ENCODE results near the gene GCLC.

GCLC gene

GRCh38 chr6:53587291-53587690 lies 42.4 kb upstream of the GCLC start:
- no peaks in the 10 kb centered on the region for H3K36me3 ChIP-seq
- no peaks in the 10 kb centered on the region for H3K9me3 ChIP-seq
- DNase-seq: no peak
- no peak for TF ChIP-seq CTCF (IDR thresholded peaks at IDR 0.05; ENCODE audit: low read depth, low read length)
- H3K27me3 ChIP-seq: no peaks in the 10 kb centered on the region
- H3K4me3 ChIP-seq (ENCODE audit: low read depth, low read length): no peak overlapping the region
- no peaks in the 10 kb centered on the region for H3K4me1 ChIP-seq

- TF ChIP-seq CTCF (IDR thresholded peaks at IDR 0.05; ENCODE audit: low read depth, low read length): no peak
- Histone ChIP-seq H3K36me3 (no peaks in the 10 kb centered on the region), H3K4me1 (no peaks in the 10 kb centered on the region), H3K27me3 (no peaks in the 10 kb centered on the region), H3K4me3 (ENCODE audit: low read depth, low read length) (no peak overlapping the region), H3K9me3 (no peaks in the 10 kb centered on the region)
- no peak for DNase-seq
Measured at GRCh38 chr6:53585208-53585900, 40.5 kb upstream of the GCLC start.

GRCh38 chr6:53584726-53585125 lies 39.8 kb upstream of the GCLC start:
- Histone ChIP-seq H3K27me3 (no peaks in the 10 kb centered on the region), H3K4me3 (ENCODE audit: low read depth, low read length) (no peak overlapping the region), H3K36me3 (no peaks in the 10 kb centered on the region), H3K4me1 (no peaks in the 10 kb centered on the region), H3K9me3 (no peaks in the 10 kb centered on the region)
- no peak for TF ChIP-seq CTCF (IDR thresholded peaks at IDR 0.05; ENCODE audit: low read depth, low read length)
- DNase-seq: no peak

- H3K9me3 ChIP-seq: no peaks in the 10 kb centered on the region
- no peak for TF ChIP-seq CTCF (IDR thresholded peaks at IDR 0.05; ENCODE audit: low read depth, low read length)
- no peak overlapping the region for H3K4me3 ChIP-seq (ENCODE audit: low read depth, low read length)
- no peaks in the 10 kb centered on the region for H3K4me1 ChIP-seq
- H3K27me3 ChIP-seq: no peaks in the 10 kb centered on the region
- H3K36me3 ChIP-seq: no peaks in the 10 kb centered on the region
- DNase-seq: no peak
Measured at GRCh38 chr6:53583451-53583850, 38.5 kb upstream of the GCLC start.

- no peaks in the 10 kb centered on the region for H3K27me3 ChIP-seq
- no peaks in the 10 kb centered on the region for H3K9me3 ChIP-seq
- no peak overlapping the region for H3K4me3 ChIP-seq (ENCODE audit: low read depth, low read length)
- no peak for DNase-seq
- no peaks in the 10 kb centered on the region for H3K4me1 ChIP-seq
- TF ChIP-seq CTCF (IDR thresholded peaks at IDR 0.05; ENCODE audit: low read depth, low read length): no peak
- H3K36me3 ChIP-seq: no peaks in the 10 kb centered on the region
Measured at GRCh38 chr6:53582963-53583362, 38.1 kb upstream of the GCLC start.

GRCh38 chr6:53581856-53582255 lies 37.0 kb upstream of the GCLC start:
- TF ChIP-seq CTCF (IDR thresholded peaks at IDR 0.05; ENCODE audit: low read depth, low read length): no peak

More at GRCh38 chr6:53581856-53582255, 37.0 kb upstream of the GCLC start:
- Histone ChIP-seq H3K4me3 (ENCODE audit: low read depth, low read length) (no peak overlapping the region), H3K27me3 (no peaks in the 10 kb centered on the region), H3K9me3 (no peaks in the 10 kb centered on the region), H3K36me3 (no peaks in the 10 kb centered on the region), H3K4me1 (no peaks in the 10 kb centered on the region)
- no peak for DNase-seq
